ENCODE measurements around the gene CSPG5. TPM values are rescaled to one million over a fixed set of nuclear protein-coding genes. Genes with fewer than 3 reads are reported as not detected.

The CSPG5 gene
- total RNA-seq, 1 donor from 2014 or later: 1.1 TPM

DNA sequence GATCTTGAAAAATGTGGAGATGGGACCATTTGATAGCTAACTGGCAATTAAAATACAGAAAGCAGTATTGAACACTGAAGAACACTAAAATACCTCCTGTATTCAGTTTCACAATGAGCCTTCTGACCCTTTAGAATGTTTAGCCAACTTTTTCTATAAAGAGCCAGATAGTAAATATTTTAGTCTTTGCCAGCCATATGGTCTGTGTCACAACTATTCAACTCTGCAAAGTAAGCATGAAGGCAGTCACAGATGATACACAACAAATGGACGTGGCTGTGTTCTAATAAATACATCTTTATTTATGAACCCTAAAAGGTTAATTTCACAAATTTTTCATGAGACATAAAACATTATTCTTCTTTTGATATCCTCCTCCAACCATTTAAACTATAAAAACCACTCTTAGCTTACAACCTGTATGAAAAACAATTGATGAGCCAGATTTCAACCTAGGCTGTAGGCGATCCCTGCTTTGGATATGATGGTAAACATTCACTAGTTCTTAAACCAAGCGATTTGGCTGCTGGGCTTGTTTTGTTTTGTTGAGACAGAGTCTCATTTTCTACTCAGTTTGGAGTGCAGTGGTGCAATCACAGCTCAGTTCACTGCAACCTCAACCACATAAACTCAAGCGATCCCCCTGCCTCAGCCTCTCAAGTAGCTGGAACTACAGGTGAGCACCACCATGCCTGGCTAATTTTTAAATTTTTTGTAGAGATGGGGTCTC is 13.6 kb upstream of the CSPG5 start:
- no peaks in the 10 kb centered on the region for H3K4me1 Mint-ChIP-seq
- no peaks in the 10 kb centered on the region for H3K27me3 Mint-ChIP-seq (ENCODE audit: low read depth)
- H3K36me3 Mint-ChIP-seq: peaks cover 59% of the 10 kb centered on the region
- no peak overlapping the region for H3K27ac Mint-ChIP-seq
- TF ChIP-seq, protein P1, sequence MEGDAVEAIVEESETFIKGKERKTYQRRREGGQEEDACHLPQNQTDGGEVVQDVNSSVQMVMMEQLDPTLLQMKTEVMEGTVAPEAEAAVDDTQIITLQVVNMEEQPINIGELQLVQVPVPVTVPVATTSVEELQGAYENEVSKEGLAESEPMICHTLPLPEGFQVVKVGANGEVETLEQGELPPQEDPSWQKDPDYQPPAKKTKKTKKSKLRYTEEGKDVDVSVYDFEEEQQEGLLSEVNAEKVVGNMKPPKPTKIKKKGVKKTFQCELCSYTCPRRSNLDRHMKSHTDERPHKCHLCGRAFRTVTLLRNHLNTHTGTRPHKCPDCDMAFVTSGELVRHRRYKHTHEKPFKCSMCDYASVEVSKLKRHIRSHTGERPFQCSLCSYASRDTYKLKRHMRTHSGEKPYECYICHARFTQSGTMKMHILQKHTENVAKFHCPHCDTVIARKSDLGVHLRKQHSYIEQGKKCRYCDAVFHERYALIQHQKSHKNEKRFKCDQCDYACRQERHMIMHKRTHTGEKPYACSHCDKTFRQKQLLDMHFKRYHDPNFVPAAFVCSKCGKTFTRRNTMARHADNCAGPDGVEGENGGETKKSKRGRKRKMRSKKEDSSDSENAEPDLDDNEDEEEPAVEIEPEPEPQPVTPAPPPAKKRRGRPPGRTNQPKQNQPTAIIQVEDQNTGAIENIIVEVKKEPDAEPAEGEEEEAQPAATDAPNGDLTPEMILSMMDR (IDR thresholded peaks at IDR 0.05; ENCODE audit: unreplicated experiment): no peak
- H3K9me3 Mint-ChIP-seq: no peaks in the 10 kb centered on the region
- DNase-seq (ENCODE audit: low spot score in 2 of 2, unreplicated experiment in 2 of 2): no peak
- H3K4me3 Mint-ChIP-seq: no peak overlapping the region

DNA sequence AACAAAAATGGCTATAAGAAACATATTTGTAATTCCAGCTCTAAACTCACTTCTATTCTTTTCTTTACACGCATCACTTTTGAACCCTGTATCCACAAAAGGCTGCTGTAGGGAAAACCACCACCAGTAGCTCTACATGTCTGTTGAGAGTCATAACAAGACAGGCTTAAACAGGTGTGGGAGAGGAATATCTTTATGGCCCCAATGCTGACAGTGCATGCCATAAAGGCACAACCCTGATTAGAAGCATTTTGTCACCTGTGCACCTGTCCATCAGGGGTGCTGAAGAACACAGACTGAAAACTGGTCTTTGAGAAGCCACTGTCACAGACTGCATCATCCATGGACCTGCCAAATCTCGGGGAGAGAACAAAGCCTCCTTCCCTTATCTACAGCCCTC is 11.6 kb upstream of the CSPG5 start:
- no peak for DNase-seq (ENCODE audit: low spot score in 2 of 2, unreplicated experiment in 2 of 2)
- TF ChIP-seq, protein P1 (IDR thresholded peaks at IDR 0.05; ENCODE audit: unreplicated experiment): no peak
- Mint-ChIP-seq H3K9me3 (no peaks in the 10 kb centered on the region), H3K36me3 (peaks cover 66% of the 10 kb centered on the region), H3K4me3 (no peak overlapping the region), H3K4me1 (no peaks in the 10 kb centered on the region), H3K27ac (no peak overlapping the region), H3K27me3 (ENCODE audit: low read depth) (no peaks in the 10 kb centered on the region)

DNA sequence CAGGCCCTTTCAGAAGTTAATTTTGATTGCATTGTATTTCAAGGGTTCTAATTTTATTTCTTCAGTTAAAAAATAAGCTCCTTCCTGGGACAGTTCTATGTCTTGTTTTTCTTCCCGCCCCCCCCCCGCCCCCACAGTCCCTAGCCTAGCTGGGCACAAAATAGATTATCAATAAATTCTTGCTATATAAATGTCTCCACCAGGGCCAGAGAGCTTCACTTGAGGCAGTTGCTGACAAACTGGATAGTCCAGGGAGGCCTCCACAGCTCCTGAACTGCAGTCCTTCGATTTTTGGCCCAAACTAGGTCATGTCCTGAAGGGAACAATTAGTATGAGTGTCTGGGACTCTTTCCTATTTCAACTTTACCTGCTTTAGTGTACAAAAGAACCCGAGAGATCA is 9.9 kb upstream of the CSPG5 start:
- peaks cover 60% of the 10 kb centered on the region for H3K36me3 Mint-ChIP-seq

DNA sequence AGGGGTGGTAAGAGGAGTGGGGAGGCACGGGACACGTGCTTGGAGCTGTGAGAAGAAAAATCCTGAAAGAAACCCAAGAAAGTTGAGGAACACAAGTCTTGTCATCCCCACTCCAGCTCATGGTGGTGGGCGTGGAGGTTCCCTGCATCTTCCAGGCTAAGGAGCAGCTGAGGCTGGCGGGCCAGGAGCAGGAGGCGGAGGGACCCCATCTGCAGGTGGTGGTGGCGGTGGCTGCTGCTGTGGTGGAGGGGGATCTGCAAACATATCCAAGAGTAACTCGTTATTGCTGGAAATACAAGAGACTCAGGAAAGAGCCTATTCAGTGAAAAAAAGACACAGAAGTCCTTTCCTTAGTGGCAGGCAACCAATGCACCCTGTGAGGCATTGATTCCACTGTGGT is 9.4 kb upstream of the CSPG5 start:
- no peak overlapping the region for H3K27ac Mint-ChIP-seq
- no peak for DNase-seq (ENCODE audit: low spot score in 2 of 2, unreplicated experiment in 2 of 2)
- H3K9me3 Mint-ChIP-seq: no peaks in the 10 kb centered on the region
- no peaks in the 10 kb centered on the region for H3K27me3 Mint-ChIP-seq (ENCODE audit: low read depth)
- H3K36me3 Mint-ChIP-seq: peaks cover 55% of the 10 kb centered on the region
- H3K4me3 Mint-ChIP-seq: no peak overlapping the region
- no peaks in the 10 kb centered on the region for H3K4me1 Mint-ChIP-seq
- TF ChIP-seq, protein P1 (IDR thresholded peaks at IDR 0.05; ENCODE audit: unreplicated experiment): no peak

More for the DNA sequence above, 9.9 kb upstream of the CSPG5 start:
- H3K27me3 Mint-ChIP-seq (ENCODE audit: low read depth): no peaks in the 10 kb centered on the region
- no peaks in the 10 kb centered on the region for H3K4me1 Mint-ChIP-seq
- TF ChIP-seq, protein P1 (IDR thresholded peaks at IDR 0.05; ENCODE audit: unreplicated experiment): no peak
- H3K9me3 Mint-ChIP-seq: no peaks in the 10 kb centered on the region
- no peak overlapping the region for H3K27ac Mint-ChIP-seq
- H3K4me3 Mint-ChIP-seq: no peak overlapping the region
- DNase-seq (ENCODE audit: low spot score in 2 of 2, unreplicated experiment in 2 of 2): no peak

DNA sequence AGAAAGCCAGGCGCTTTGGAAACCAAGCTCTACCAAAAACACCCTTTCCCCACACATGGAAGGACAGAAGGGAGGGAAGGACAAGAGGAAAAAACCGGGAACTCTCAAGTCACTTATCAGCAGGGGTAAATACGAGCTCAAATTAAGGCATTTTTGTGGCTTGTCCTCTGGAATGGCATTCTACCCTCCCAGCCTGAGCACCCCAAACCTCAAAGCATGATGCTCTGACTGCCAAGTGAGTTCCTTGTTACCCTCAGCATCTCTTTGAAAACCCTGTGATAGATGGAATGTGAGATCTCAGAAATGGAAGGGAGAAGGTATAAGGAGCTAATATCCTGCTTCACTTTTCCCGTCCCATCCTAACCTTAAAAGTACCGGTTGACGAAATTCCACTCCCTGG is 8.1 kb upstream of the CSPG5 start:
- Mint-ChIP-seq H3K9me3 (no peaks in the 10 kb centered on the region), H3K36me3 (peaks cover 46% of the 10 kb centered on the region), H3K4me1 (no peaks in the 10 kb centered on the region), H3K4me3 (no peak overlapping the region), H3K27ac (no peak overlapping the region), H3K27me3 (ENCODE audit: low read depth) (no peaks in the 10 kb centered on the region)
- TF ChIP-seq, protein P1 (IDR thresholded peaks at IDR 0.05; ENCODE audit: unreplicated experiment): no peak
- DNase-seq (ENCODE audit: low spot score in 2 of 2, unreplicated experiment in 2 of 2): no peak

All from mesothelial cell of epicardium (in vitro differentiated cells).